ENCODE data around the gene LRRC8D.

Gene LRRC8D

DNA sequence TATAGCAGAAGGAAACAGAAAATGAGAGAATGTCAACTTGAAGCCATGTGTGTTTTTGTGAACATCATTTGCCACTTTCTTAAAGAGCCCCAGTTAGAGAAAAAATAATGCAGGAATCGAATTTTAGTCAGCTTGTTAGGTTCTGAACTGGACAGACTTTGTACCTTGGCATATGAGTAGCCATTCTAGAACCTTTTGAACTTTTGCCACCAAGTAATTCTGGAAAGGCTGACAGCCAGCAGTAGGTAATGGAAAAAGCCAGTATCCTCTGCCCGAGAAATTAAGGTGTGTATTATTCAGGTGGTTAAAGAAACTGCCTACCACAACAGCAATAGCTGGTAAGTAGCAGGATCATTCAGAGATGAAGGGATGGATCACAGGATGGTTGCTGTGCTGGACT, 20.7 kb downstream of the LRRC8D start:
- TF ChIP-seq, protein P1, sequence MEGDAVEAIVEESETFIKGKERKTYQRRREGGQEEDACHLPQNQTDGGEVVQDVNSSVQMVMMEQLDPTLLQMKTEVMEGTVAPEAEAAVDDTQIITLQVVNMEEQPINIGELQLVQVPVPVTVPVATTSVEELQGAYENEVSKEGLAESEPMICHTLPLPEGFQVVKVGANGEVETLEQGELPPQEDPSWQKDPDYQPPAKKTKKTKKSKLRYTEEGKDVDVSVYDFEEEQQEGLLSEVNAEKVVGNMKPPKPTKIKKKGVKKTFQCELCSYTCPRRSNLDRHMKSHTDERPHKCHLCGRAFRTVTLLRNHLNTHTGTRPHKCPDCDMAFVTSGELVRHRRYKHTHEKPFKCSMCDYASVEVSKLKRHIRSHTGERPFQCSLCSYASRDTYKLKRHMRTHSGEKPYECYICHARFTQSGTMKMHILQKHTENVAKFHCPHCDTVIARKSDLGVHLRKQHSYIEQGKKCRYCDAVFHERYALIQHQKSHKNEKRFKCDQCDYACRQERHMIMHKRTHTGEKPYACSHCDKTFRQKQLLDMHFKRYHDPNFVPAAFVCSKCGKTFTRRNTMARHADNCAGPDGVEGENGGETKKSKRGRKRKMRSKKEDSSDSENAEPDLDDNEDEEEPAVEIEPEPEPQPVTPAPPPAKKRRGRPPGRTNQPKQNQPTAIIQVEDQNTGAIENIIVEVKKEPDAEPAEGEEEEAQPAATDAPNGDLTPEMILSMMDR (IDR thresholded peaks at IDR 0.05): no peak

DNA sequence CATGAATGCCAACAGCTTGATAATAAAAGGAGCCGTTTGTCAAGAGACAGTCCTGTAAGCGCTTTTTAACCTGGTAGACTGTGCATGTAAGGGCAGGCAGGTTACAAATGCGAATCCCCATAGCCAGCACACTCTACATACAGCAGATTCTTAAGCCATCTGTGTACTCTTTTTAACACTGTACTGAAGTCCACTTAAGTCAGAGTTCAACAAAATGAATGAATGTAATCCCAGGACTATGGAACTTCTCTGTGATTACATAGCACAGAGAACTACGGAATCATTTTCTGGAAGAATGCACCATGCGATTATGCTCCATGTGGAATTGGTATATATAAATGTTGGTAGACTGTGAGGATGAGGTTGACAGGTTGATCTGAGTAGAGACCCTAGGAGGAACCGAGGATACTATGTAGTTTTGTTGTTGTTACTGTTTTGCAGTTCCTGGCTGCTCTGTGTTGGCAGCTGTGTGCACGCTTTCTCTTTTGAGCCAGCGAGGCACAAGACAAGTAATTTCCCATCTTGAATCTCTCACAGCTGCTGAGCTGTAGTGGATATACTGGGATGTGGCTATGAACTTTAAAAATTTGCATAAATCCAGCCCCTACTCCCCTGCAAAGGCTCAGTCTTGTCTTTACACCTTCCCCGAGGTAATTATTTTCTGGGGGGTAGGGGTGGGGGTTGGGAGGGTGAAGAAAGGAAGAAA, 21.9 kb downstream of the LRRC8D start:
- TF ChIP-seq, protein P1 (IDR thresholded peaks at IDR 0.05): no peak

DNA sequence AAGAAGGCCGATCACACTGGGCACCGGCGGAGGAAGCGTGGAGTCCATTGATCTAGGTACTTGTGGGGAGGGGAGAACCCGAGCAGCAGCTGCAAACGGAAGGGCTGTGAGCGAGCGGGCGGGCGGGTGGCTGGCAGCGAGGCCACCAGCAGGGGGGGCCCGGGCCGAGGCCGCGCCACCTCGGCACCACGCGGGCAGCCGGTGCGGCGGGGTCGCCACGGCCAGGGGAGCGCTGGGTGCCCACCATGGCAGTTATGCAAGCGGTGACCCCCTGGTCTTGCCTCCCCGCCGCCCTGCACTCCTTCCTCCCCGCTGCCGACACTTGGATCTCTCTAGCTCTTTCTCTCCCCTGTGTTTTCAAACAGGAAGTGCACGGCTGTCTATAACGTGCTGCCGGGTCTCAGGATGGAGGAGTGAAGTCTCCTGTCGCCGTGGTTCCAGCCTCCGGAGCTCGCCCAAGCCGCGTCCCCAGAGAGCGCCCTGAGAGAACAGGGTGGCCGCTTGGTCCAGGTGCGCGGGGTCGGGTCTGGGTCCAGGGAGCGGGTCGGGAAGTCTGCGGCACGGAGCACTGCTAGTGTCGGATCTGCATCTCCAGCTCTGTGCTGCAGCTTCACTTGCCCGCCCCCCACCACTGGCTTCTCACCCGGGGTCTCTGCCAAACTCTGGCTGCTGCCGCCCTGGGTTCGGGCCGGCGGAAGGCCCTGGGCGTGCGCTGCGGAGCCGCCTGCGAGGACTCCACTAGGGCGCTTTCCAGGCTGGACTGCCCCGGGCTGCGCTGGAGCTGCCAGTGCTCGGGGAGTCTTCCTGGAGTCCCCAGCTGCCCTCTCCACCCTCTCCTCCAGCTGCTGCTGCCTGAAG, 22.7 kb downstream of the LRRC8D start:
- TF ChIP-seq, protein P1 (IDR thresholded peaks at IDR 0.05): no peak

DNA sequence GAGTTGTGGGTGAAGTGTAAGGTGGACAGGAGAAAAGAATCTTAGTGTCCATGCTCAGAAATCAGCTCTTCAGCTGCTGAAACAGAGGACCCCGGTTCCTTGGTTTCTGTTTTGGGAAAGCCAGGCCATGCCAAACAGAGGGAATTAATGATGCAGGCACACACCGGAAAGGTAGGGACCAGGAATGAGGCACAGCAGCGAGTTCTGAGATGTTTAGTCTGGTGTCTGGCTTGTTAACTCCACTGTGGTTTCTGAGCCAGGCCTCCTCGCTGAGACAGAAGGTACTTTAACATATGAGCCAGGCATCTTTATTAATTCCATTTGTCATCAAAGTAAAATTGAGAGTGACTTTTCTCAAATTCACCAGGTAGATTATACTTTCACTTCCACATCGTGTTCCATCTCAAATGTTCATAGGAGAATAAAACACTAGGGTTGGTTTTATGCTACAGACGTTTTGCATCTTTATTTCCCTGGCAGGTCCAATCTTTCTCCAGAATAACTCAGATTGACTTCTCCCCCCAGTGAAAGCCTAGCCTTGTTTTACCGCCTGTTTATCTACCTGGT, 23.5 kb downstream of the LRRC8D start:
- TF ChIP-seq, protein P1 (IDR thresholded peaks at IDR 0.05): no peak

DNA sequence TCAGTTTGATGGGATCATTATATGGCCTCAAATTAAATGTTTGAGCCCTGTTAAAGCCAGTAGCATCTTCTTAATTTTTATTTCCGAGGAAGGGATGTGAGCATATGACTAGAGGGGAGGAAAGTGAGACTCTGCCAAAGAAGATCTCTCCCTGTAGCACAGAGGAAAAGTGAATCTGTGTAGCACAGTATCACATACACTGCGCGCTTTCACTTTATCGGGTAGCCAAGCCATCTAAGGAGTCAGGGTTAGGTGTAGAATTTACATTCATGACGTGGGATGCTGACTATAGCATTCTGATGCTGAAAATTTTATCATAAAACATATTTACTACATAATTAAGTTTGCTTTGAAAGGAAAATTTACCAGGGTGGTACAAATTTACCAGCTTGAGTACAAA, 24.0 kb downstream of the LRRC8D start:
- TF ChIP-seq, protein P1 (IDR thresholded peaks at IDR 0.05): no peak

DNA sequence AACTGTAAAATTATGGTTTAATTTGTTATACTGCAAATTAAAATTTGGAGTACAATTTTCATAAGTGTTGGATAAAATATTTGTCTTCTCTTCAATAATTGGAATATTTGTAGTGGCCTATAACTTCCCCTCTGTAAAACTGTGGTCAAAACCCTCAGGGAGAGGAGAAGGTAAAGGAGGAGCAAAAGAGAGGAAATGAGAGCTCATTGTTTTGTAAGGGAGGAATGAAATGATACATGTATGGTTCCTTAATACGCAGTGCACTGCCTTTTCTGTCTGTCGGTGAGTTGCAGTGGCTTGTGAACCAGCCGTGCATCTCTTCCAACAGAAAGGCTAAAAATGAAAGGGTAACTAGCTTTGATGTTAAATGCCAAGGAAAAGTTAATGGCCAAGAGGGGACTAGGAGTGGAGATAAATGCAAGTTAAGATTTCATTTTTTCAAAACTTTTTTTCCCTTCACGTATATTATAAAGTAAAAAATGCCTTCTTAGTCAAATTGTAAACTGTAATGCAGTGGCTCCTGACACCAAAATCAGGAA, 26.4 kb downstream of the LRRC8D start:
- TF ChIP-seq, protein P1 (IDR thresholded peaks at IDR 0.05): no peak

DNA sequence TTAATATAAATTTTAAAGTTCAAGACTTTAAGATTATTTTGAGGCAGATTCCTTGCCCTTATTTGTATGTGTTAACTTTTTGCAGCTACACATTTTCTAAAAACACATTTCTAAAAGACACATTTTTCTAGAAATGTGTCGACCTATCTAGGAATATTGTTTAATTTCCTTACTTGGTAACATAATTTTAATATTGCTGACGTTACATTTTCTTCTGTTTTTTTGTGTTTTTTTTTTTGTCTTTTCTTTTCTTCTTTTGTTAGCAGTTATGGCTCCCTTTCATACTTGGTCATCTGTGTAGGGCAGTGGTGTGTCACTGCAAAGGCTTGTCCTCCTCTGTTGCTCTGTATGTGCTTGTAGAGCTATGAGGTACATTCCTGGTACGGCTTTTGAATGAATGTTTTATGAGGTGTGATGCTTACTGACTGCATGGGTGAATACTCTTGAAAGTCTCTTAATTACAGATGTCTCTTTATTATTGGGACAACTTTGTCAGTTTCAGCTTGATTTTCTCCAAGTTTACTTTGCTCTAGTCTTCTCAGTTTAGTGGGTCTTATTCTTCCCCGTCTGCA, 30.1 kb downstream of the LRRC8D start:
- TF ChIP-seq, protein P1 (IDR thresholded peaks at IDR 0.05): no peak

All from LNCAP (cell line).